SKM-1 treated with dmso at 0.1 percent for 144 hours (cell line): Measurements from ENCODE around the gene DZIP1L.
"Not testable (repeated sequence)": the region's sequence is repeated elsewhere in the genome, so short reads cannot be mapped to it uniquely, and the experiment has no call there.

Experiments
- DNase-seq: peaks from one replicate; lab custom pipeline; 2025; ENCODE audit not compliant: unreplicated experiment; lab: John Stamatoyannopoulos, UW

The DZIP1L gene

GRCh38 chr3:138118612-138119422 lies 3.4 kb upstream of the DZIP1L start:
- peak; percentile 27 for DNase-seq

- DNase-seq: no peak
Measured at GRCh38 chr3:138114431-138114918, 933 bp downstream of the DZIP1L start.

GRCh38 chr3:138113326-138113725 lies 2.1 kb downstream of the DZIP1L start:
- no peak for DNase-seq

GRCh38 chr3:138112362-138112761 lies 3.0 kb downstream of the DZIP1L start:
- no peak for DNase-seq

GRCh38 chr3:138105598-138105997 lies 9.8 kb downstream of the DZIP1L start:
- DNase-seq: no peak

GRCh38 chr3:138103466-138103865 lies 11.9 kb downstream of the DZIP1L start:
- no peak for DNase-seq

- not testable (repeated sequence) for DNase-seq
Measured at GRCh38 chr3:138101351-138101940, 14.0 kb downstream of the DZIP1L start.

- DNase-seq: no peak
Measured at GRCh38 chr3:138099417-138099816, 16.0 kb downstream of the DZIP1L start.

- no peak for DNase-seq
Measured at GRCh38 chr3:138097192-138098172, 17.9 kb downstream of the DZIP1L start.

GRCh38 chr3:138093721-138094120 lies 21.7 kb downstream of the DZIP1L start:
- no peak for DNase-seq

GRCh38 chr3:138092023-138092422 lies 23.4 kb downstream of the DZIP1L start:
- DNase-seq: no peak

GRCh38 chr3:138089091-138089490 lies 26.3 kb downstream of the DZIP1L start:
- DNase-seq: no peak

- not testable (repeated sequence) for DNase-seq
Measured at GRCh38 chr3:138085745-138086144, 29.7 kb downstream of the DZIP1L start.

- DNase-seq: no peak
Measured at GRCh38 chr3:138084196-138084595, 31.2 kb downstream of the DZIP1L start.

GRCh38 chr3:138082992-138083386 lies 32.4 kb downstream of the DZIP1L start:
- no peak for DNase-seq

- DNase-seq: no peak
Measured at GRCh38 chr3:138082085-138082991, 33.1 kb downstream of the DZIP1L start.

GRCh38 chr3:138081371-138082084 lies 33.9 kb downstream of the DZIP1L start:
- DNase-seq: no peak

GRCh38 chr3:138079901-138080300 lies 35.5 kb downstream of the DZIP1L start:
- DNase-seq: no peak

GRCh38 chr3:138078901-138079344 lies 36.5 kb downstream of the DZIP1L start:
- no peak for DNase-seq
